H9 (cell line): Measurements from ENCODE around the gene MICU2. TPM values are rescaled to one million over a fixed set of nuclear protein-coding genes. Genes with fewer than 3 reads are reported as not detected.
A peak's percentile ranks its signal among the peaks of the same experiment; 100 is the strongest.

Experiments
- DNase-seq: peaks from one replicate; pipeline ENCODE4 v3.0.0-alpha.2; 2017
- H2AFZ ChIP-seq: one replicate; pipeline ENCODE4 v1.6.1; 2013; ENCODE audit warnings: mild to moderate bottlenecking, low read length, control low read depth, moderate library complexity
- H2AK5ac ChIP-seq: 2 replicates; pipeline ENCODE4 v1.6.1; 2013; ENCODE audit warnings: low read length, control low read depth, mixed read lengths; ENCODE audit not compliant: insufficient read length
- H2BK120ac ChIP-seq: one replicate; pipeline ENCODE4 v1.6.1; 2013; ENCODE audit warnings: low read depth, mild to moderate bottlenecking, low read length, control low read depth, inconsistent platforms; ENCODE audit not compliant: poor library complexity, severe bottlenecking
- H2BK12ac ChIP-seq: 2 replicates; pipeline ENCODE4 v1.6.1; 2013; ENCODE audit warnings: low read length, control low read depth, mixed read lengths, low read depth; ENCODE audit not compliant: insufficient read length
- H2BK15ac ChIP-seq: 2 replicates; pipeline ENCODE4 v1.6.1; 2013; ENCODE audit warnings: low read depth, low read length, control low read depth
- H2BK20ac ChIP-seq: one replicate; pipeline ENCODE4 v1.6.1; 2013; ENCODE audit warnings: low read depth, mild to moderate bottlenecking, low read length, control low read depth, inconsistent platforms; ENCODE audit not compliant: poor library complexity, severe bottlenecking
- H2BK5ac ChIP-seq: 2 replicates; pipeline ENCODE4 v1.6.1; 2013; ENCODE audit warnings: low read length, control low read depth, mixed read lengths; ENCODE audit not compliant: insufficient read length
- H3K14ac ChIP-seq: 2 replicates; pipeline ENCODE4 v1.6.1; 2013; ENCODE audit warnings: low read length, control low read depth; ENCODE audit not compliant: insufficient read depth
- H3K18ac ChIP-seq: 2 replicates; pipeline ENCODE4 v1.6.1; 2013; ENCODE audit warnings: low read depth, mild to moderate bottlenecking, mixed read lengths, low read length, control low read depth; ENCODE audit not compliant: insufficient read length
- H3K23ac ChIP-seq: 2 replicates; pipeline ENCODE4 v1.6.1; 2013; ENCODE audit warnings: low read length, control low read depth, mixed read lengths, low read depth; ENCODE audit not compliant: insufficient read length
- H3K23me2 ChIP-seq: 2 replicates; pipeline ENCODE4 v1.6.1; 2013; ENCODE audit warnings: low read depth, mild to moderate bottlenecking, mixed read lengths, low read length, control low read depth; ENCODE audit not compliant: insufficient read length, poor library complexity, severe bottlenecking
- H3K27ac ChIP-seq: 2 replicates; pipeline ENCODE4 v1.5.1; 2013; ENCODE audit warnings: low read length, control low read depth, mixed read lengths, low read depth; ENCODE audit not compliant: insufficient read length
- H3K27me3 ChIP-seq: 2 replicates; pipeline ENCODE4 v1.6.1; 2013; ENCODE audit warnings: low read length, control low read depth, inconsistent platforms; ENCODE audit not compliant: insufficient read depth
- H3K4ac ChIP-seq: 2 replicates; pipeline ENCODE4 v1.6.1; 2013; ENCODE audit warnings: low read depth, mild to moderate bottlenecking, control low read depth, inconsistent platforms, low read length, moderate library complexity
- H3K4me1 ChIP-seq: 2 replicates; pipeline ENCODE4 v1.6.1; 2013; ENCODE audit warnings: low read length, control low read depth, inconsistent platforms; ENCODE audit not compliant: insufficient read depth
- H3K4me2 ChIP-seq: 2 replicates; pipeline ENCODE4 v1.6.1; 2013; ENCODE audit warnings: low read length, control low read depth, mixed read lengths; ENCODE audit not compliant: insufficient read length, insufficient read depth
- H3K56ac ChIP-seq: 2 replicates; pipeline ENCODE4 v1.6.1; 2013; ENCODE audit warnings: low read depth, mild to moderate bottlenecking, mixed read lengths, low read length, control low read depth; ENCODE audit not compliant: insufficient read length
- H3K79me1 ChIP-seq: 2 replicates; pipeline ENCODE4 v1.6.1; 2013; ENCODE audit warnings: low read depth, mild to moderate bottlenecking, moderate library complexity, low read length, control low read depth, inconsistent platforms; ENCODE audit not compliant: insufficient read depth, poor library complexity, severe bottlenecking
- H3K79me2 ChIP-seq: 2 replicates; pipeline ENCODE4 v1.6.1; 2013; ENCODE audit warnings: low read length, control low read depth, inconsistent platforms; ENCODE audit not compliant: insufficient read depth
- H3K9ac ChIP-seq: 2 replicates; pipeline ENCODE4 v1.6.1; 2013; ENCODE audit warnings: low read length, control low read depth, mixed read lengths; ENCODE audit not compliant: insufficient read length; ENCODE audit errors: extremely low read depth
- H3K9me3 ChIP-seq: one replicate; pipeline ENCODE4 v1.6.1; 2013; ENCODE audit warnings: low read depth, low read length, inconsistent platforms; ENCODE audit not compliant: control insufficient read depth
- H3T11ph ChIP-seq: one replicate; pipeline ENCODE4 v1.6.1; 2013; ENCODE audit warnings: mild to moderate bottlenecking, low read length, control low read depth, inconsistent platforms
- H4K20me1 ChIP-seq: one replicate; pipeline ENCODE4 v1.6.1; 2013; ENCODE audit not compliant: control insufficient read depth, insufficient read length, insufficient read depth
- H4K5ac ChIP-seq: 2 replicates; pipeline ENCODE4 v1.6.1; 2013; ENCODE audit warnings: low read depth, mild to moderate bottlenecking, mixed read lengths, low read length, control low read depth; ENCODE audit not compliant: insufficient read length
- H4K8ac ChIP-seq: replicated peaks from 2 replicates; pipeline ENCODE4 v1.6.1; 2013; ENCODE audit warnings: low read length, control low read depth, mixed read lengths, low read depth; ENCODE audit not compliant: insufficient read length
- H4K91ac ChIP-seq: 2 replicates; pipeline ENCODE4 v1.6.1; 2013; ENCODE audit warnings: low read depth, mild to moderate bottlenecking, moderate library complexity, mixed read lengths, low read length, control low read depth; ENCODE audit not compliant: insufficient read length
- H3K27ac Mint-ChIP-seq, 3 experiments: 2 replicates in 2 of 3; 3 replicates in 1 of 3; pipeline ENCODE4 v1.8.0; 2020 to 2021; ENCODE audit warnings: mixed read lengths in 3 of 3, mild to moderate bottlenecking in 1 of 3, moderate library complexity in 1 of 3
- H3K27me3 Mint-ChIP-seq: 2 replicates; pipeline ENCODE4 v1.8.0; 2021; ENCODE audit warnings: low read depth, mild to moderate bottlenecking, moderate library complexity, mixed read lengths
- H3K36me3 Mint-ChIP-seq, 3 experiments: 2 replicates in 2 of 3; 3 replicates in 1 of 3; pipeline ENCODE4 v1.8.0; 2020 to 2021; ENCODE audit warnings: low read depth in 3 of 3, mixed read lengths in 3 of 3; ENCODE audit not compliant: insufficient read depth in 1 of 3
- H3K4me1 Mint-ChIP-seq, 2 experiments: 2 replicates each; pipeline ENCODE4 v1.8.0; 2020; ENCODE audit warnings: mixed read lengths in 2 of 2
- H3K4me3 Mint-ChIP-seq, 2 experiments: 2 replicates in 1 of 2; 3 replicates in 1 of 2; pipeline ENCODE4 v1.8.0; 2020 to 2021; ENCODE audit warnings: mild to moderate bottlenecking in 2 of 2, mixed read lengths in 2 of 2, moderate library complexity in 1 of 2
- H3K9me3 Mint-ChIP-seq, 2 experiments: 2 replicates in 1 of 2; 3 replicates in 1 of 2; pipeline ENCODE4 v1.8.0; 2020; ENCODE audit warnings: mild to moderate bottlenecking in 2 of 2, mixed read lengths in 2 of 2, moderate library complexity in 1 of 2
- WGBS: extraction: QIAGEN DNeasy Blood & Tissue Kit; methylation state at CpG from one replicate; pipeline ENCODE4 v1.1.7; 2013; ENCODE audit warnings: missing lambda C conversion rate, low lambda C conversion rate, mixed read lengths; ENCODE audit not compliant: insufficient read length; ENCODE audit errors: extremely low coverage; 5-methylcytosine and 5-hydroxymethylcytosine counted together
- total RNA-seq: library from RNA; stranded (reverse); gene quantifications from 2 replicates; pipeline ENCODE4 v1.2.1, GENCODE V29; 2021
- TF ChIP-seq, protein P1 (sequence below): fragments of 200-600 bp; sonication (generic); conservative IDR thresholded peaks from 3 replicates; pipeline ENCODE4 v1.8.0; 2021; ENCODE audit warnings: antibody characterized with exemption, mild to moderate bottlenecking

MICU2 gene
- total RNA-seq, 1 experiment from 2014 or later: 38.4 TPM

DNA sequence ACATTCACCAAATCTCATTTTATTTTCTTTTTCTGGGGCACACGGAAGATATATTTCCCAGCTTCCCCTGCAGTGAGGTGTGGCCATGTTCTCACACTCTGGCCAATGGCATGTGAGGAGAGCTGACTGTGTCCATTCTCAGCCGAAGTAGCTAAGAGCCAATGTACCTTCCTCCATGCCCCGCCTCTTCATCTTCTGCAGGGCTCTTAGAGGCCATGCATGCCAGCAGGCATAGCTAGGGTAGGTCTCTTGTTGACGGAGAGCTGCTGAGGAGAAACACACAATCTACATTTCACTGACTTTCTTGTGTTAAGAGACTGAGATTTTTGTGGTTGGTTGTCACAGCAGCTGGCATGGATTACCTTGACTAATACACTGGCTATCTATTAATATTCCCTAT is 9.8 kb upstream of the MICU2 start:
- no peaks in the 10 kb centered on the region; a peak in 1 of 5 replicates for H3K9me3 Mint-ChIP-seq
- TF ChIP-seq, protein P1, sequence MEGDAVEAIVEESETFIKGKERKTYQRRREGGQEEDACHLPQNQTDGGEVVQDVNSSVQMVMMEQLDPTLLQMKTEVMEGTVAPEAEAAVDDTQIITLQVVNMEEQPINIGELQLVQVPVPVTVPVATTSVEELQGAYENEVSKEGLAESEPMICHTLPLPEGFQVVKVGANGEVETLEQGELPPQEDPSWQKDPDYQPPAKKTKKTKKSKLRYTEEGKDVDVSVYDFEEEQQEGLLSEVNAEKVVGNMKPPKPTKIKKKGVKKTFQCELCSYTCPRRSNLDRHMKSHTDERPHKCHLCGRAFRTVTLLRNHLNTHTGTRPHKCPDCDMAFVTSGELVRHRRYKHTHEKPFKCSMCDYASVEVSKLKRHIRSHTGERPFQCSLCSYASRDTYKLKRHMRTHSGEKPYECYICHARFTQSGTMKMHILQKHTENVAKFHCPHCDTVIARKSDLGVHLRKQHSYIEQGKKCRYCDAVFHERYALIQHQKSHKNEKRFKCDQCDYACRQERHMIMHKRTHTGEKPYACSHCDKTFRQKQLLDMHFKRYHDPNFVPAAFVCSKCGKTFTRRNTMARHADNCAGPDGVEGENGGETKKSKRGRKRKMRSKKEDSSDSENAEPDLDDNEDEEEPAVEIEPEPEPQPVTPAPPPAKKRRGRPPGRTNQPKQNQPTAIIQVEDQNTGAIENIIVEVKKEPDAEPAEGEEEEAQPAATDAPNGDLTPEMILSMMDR: no peak
- H3K36me3 Mint-ChIP-seq: no peaks in the 10 kb centered on the region

More for the DNA sequence above, 9.8 kb upstream of the MICU2 start:
- no peaks in the 10 kb centered on the region for H3K27me3 ChIP-seq
- H3K14ac ChIP-seq: no peak overlapping the region
- H3K79me2 ChIP-seq: no peaks in the 10 kb centered on the region
- H3K27ac ChIP-seq: no peak overlapping the region
- H3K4me3 Mint-ChIP-seq: no peak overlapping the region
- no peak for DNase-seq
- no peak overlapping the region for H3K4ac ChIP-seq
- H3K23ac ChIP-seq: no peak overlapping the region
- no peak overlapping the region for H3K56ac ChIP-seq
- WGBS: no CpG with 5 or more reads among the region's 4 CpGs
- no peak overlapping the region for H2AK5ac ChIP-seq
- H3K4me1 Mint-ChIP-seq: no peaks in the 10 kb centered on the region
- H2BK12ac ChIP-seq: no peak overlapping the region
- no peak overlapping the region for H4K8ac ChIP-seq
- no peak overlapping the region for H3K4me2 ChIP-seq
- H3K4me1 ChIP-seq: no peaks in the 10 kb centered on the region
- H2BK5ac ChIP-seq: no peak overlapping the region
- no peak overlapping the region for H3K27ac Mint-ChIP-seq
- no peak overlapping the region for H4K91ac ChIP-seq
- H4K5ac ChIP-seq: no peak overlapping the region
- H2BK15ac ChIP-seq: peak overlapping the region; percentile 61; the same call in 1 of the 2 replicates
- H3K9me3 ChIP-seq: no peaks in the 10 kb centered on the region
- H3K79me1 ChIP-seq: no peaks in the 10 kb centered on the region
- no peak overlapping the region for H3T11ph ChIP-seq
- H3K18ac ChIP-seq: no peak overlapping the region
- H2BK120ac ChIP-seq: no peak overlapping the region
- no peak overlapping the region for H3K9ac ChIP-seq
- no peak overlapping the region for H2BK20ac ChIP-seq
- H4K20me1 ChIP-seq: no peaks in the 10 kb centered on the region
- H2AFZ ChIP-seq: no peak overlapping the region
- H3K23me2 ChIP-seq: no peaks in the 10 kb centered on the region
- peaks cover 3% of the 10 kb centered on the region; the same call in 1 of the 2 replicates for H3K27me3 Mint-ChIP-seq
